ENCODE measurements around the gene DISP2. TPM values are rescaled to one million over a fixed set of nuclear protein-coding genes. Genes with fewer than 3 reads are reported as not detected.

The DISP2 gene
- total RNA-seq, 1 experiment from 2014 or later, result 2.6 TPM

GRCh38 chr15:40314723-40315276 is 43.2 kb upstream of the DISP2 start:
- no peaks in the 10 kb centered on the region for H3K36me3 ChIP-seq (ENCODE audit: insufficient read depth, low read length)
- H3K4me1 ChIP-seq (ENCODE audit: low read length), result peaks cover 9% of the 10 kb centered on the region
- no peak overlapping the region for H3K9ac ChIP-seq (ENCODE audit: low read length)
- H3K4me2 ChIP-seq (ENCODE audit: low read depth, low read length, poor library complexity, severe bottlenecking), result no peak overlapping the region
- no peak overlapping the region for H3K4me3 ChIP-seq (ENCODE audit: low read length)
- no peaks in the 10 kb centered on the region for H3K79me2 ChIP-seq (ENCODE audit: low read length)
- no peak overlapping the region for H2AFZ ChIP-seq (ENCODE audit: low read length)
- H3K9me2 ChIP-seq (replicated peaks; ENCODE audit: insufficient read depth, low read length), result no peaks in the 10 kb centered on the region
- H3K27me3 ChIP-seq (ENCODE audit: low read length), result no peaks in the 10 kb centered on the region
- H4K20me1 ChIP-seq (ENCODE audit: insufficient read depth, low read depth, low read length), result no peaks in the 10 kb centered on the region
- no peaks in the 10 kb centered on the region for H3K9me3 ChIP-seq (ENCODE audit: low read length)
- DNase-seq, result no peak
- H3K27ac ChIP-seq (ENCODE audit: low read length), result no peak overlapping the region

- H3K27me3 ChIP-seq (ENCODE audit: low read length), result no peaks in the 10 kb centered on the region
- H3K27ac ChIP-seq (ENCODE audit: low read length), result no peak overlapping the region
- H2AFZ ChIP-seq (ENCODE audit: low read length), result no peak overlapping the region
- no peaks in the 10 kb centered on the region for H3K79me2 ChIP-seq (ENCODE audit: low read length)
- no peak for DNase-seq
- H3K4me2 ChIP-seq (ENCODE audit: low read depth, low read length, poor library complexity, severe bottlenecking), result no peak overlapping the region
- H3K4me3 ChIP-seq (ENCODE audit: low read length), result no peak overlapping the region
- no peak overlapping the region for H3K9ac ChIP-seq (ENCODE audit: low read length)
- no peaks in the 10 kb centered on the region for H3K9me2 ChIP-seq (replicated peaks; ENCODE audit: insufficient read depth, low read length)
- peaks cover 16% of the 10 kb centered on the region for H3K4me1 ChIP-seq (ENCODE audit: low read length)
- H4K20me1 ChIP-seq (ENCODE audit: insufficient read depth, low read depth, low read length), result no peaks in the 10 kb centered on the region
- H3K9me3 ChIP-seq (ENCODE audit: low read length), result no peaks in the 10 kb centered on the region
- no peaks in the 10 kb centered on the region for H3K36me3 ChIP-seq (ENCODE audit: insufficient read depth, low read length)
Observed at GRCh38 chr15:40316931-40317330, 41.1 kb upstream of the DISP2 start.

GRCh38 chr15:40317580-40317979 is 40.4 kb upstream of the DISP2 start:
- Histone ChIP-seq H3K4me3 (ENCODE audit: low read length) (no peak overlapping the region), H3K9me3 (ENCODE audit: low read length) (no peaks in the 10 kb centered on the region), H3K36me3 (ENCODE audit: insufficient read depth, low read length) (no peaks in the 10 kb centered on the region), H3K9ac (ENCODE audit: low read length) (no peak overlapping the region), H3K4me2 (ENCODE audit: low read depth, low read length, poor library complexity, severe bottlenecking) (no peak overlapping the region), H2AFZ (ENCODE audit: low read length) (no peak overlapping the region), H3K79me2 (ENCODE audit: low read length) (no peaks in the 10 kb centered on the region), H4K20me1 (ENCODE audit: insufficient read depth, low read depth, low read length) (no peaks in the 10 kb centered on the region), H3K4me1 (ENCODE audit: low read length) (peaks cover 16% of the 10 kb centered on the region), H3K9me2 (replicated peaks; ENCODE audit: insufficient read depth, low read length) (no peaks in the 10 kb centered on the region), H3K27me3 (ENCODE audit: low read length) (no peaks in the 10 kb centered on the region), H3K27ac (ENCODE audit: low read length) (no peak overlapping the region)
- DNase-seq, result no peak

- DNase-seq, result no peak
- H3K4me2 ChIP-seq (ENCODE audit: low read depth, low read length, poor library complexity, severe bottlenecking), result no peak overlapping the region
- H3K27ac ChIP-seq (ENCODE audit: low read length), result no peak overlapping the region
- no peaks in the 10 kb centered on the region; the same call in 1 of the 2 replicates for H3K27me3 ChIP-seq (ENCODE audit: low read length)
- no peak overlapping the region for H2AFZ ChIP-seq (ENCODE audit: low read length)
- H3K4me3 ChIP-seq (ENCODE audit: low read length), result no peak overlapping the region
- no peaks in the 10 kb centered on the region for H3K9me3 ChIP-seq (ENCODE audit: low read length)
- no peaks in the 10 kb centered on the region for H3K36me3 ChIP-seq (ENCODE audit: insufficient read depth, low read length)
- H3K9me2 ChIP-seq (replicated peaks; ENCODE audit: insufficient read depth, low read length), result no peaks in the 10 kb centered on the region
- no peaks in the 10 kb centered on the region for H3K79me2 ChIP-seq (ENCODE audit: low read length)
- peaks cover 25% of the 10 kb centered on the region for H3K4me1 ChIP-seq (ENCODE audit: low read length)
- peaks cover 4% of the 10 kb centered on the region; the same call in 1 of the 2 replicates for H4K20me1 ChIP-seq (ENCODE audit: insufficient read depth, low read depth, low read length)
- no peak overlapping the region for H3K9ac ChIP-seq (ENCODE audit: low read length)
Observed at GRCh38 chr15:40320409-40320808, 37.6 kb upstream of the DISP2 start.

- Histone ChIP-seq H4K20me1 (ENCODE audit: insufficient read depth, low read depth, low read length) (peaks cover 4% of the 10 kb centered on the region; the same call in 1 of the 2 replicates), H3K27me3 (ENCODE audit: low read length) (no peaks in the 10 kb centered on the region; the same call in 1 of the 2 replicates), H2AFZ (ENCODE audit: low read length) (no peak overlapping the region), H3K9me3 (ENCODE audit: low read length) (no peaks in the 10 kb centered on the region), H3K9ac (ENCODE audit: low read length) (no peak overlapping the region), H3K4me2 (ENCODE audit: low read depth, low read length, poor library complexity, severe bottlenecking) (no peak overlapping the region), H3K79me2 (ENCODE audit: low read length) (no peaks in the 10 kb centered on the region), H3K27ac (ENCODE audit: low read length) (no peak overlapping the region), H3K9me2 (replicated peaks; ENCODE audit: insufficient read depth, low read length) (no peaks in the 10 kb centered on the region), H3K4me1 (ENCODE audit: low read length) (peaks cover 25% of the 10 kb centered on the region), H3K4me3 (ENCODE audit: low read length) (no peak overlapping the region), H3K36me3 (ENCODE audit: insufficient read depth, low read length) (no peaks in the 10 kb centered on the region)
- peak; percentile 90 for DNase-seq
Observed at GRCh38 chr15:40320931-40321371, 37.1 kb upstream of the DISP2 start.

- Histone ChIP-seq H3K9me2 (replicated peaks; ENCODE audit: insufficient read depth, low read length) (no peaks in the 10 kb centered on the region), H3K9ac (ENCODE audit: low read length) (no peak overlapping the region), H2AFZ (ENCODE audit: low read length) (no peak overlapping the region), H3K4me3 (ENCODE audit: low read length) (peak overlapping the region; percentile 36; the same call in 1 of the 2 replicates), H3K27ac (ENCODE audit: low read length) (no peak overlapping the region), H3K4me2 (ENCODE audit: low read depth, low read length, poor library complexity, severe bottlenecking) (peak overlapping the region; percentile 55), H3K79me2 (ENCODE audit: low read length) (no peaks in the 10 kb centered on the region), H3K9me3 (ENCODE audit: low read length) (no peaks in the 10 kb centered on the region), H3K27me3 (ENCODE audit: low read length) (no peaks in the 10 kb centered on the region; the same call in 1 of the 2 replicates), H3K4me1 (ENCODE audit: low read length) (peaks cover 25% of the 10 kb centered on the region), H4K20me1 (ENCODE audit: insufficient read depth, low read depth, low read length) (peaks cover 4% of the 10 kb centered on the region; the same call in 1 of the 2 replicates), H3K36me3 (ENCODE audit: insufficient read depth, low read length) (no peaks in the 10 kb centered on the region)
- no peak for DNase-seq
Observed at GRCh38 chr15:40322531-40323238, 35.3 kb upstream of the DISP2 start.

GRCh38 chr15:40323239-40323952 is 34.6 kb upstream of the DISP2 start, which contains the start of gene INAFM2:
INAFM2 (plus strand) TSS chr15:40323692; CDS start chr15:40324056, 364 bp downstream.
- Histone ChIP-seq H3K9me3 (ENCODE audit: low read length) (no peaks in the 10 kb centered on the region), H2AFZ (ENCODE audit: low read length) (no peak within 1 kb of the TSS), H3K4me2 (ENCODE audit: low read depth, low read length, poor library complexity, severe bottlenecking) (peak within 1 kb of the TSS; percentile 64), H3K4me1 (ENCODE audit: low read length) (peaks cover 25% of the 10 kb centered on the region), H3K27me3 (ENCODE audit: low read length) (no peaks in the 10 kb centered on the region; the same call in 1 of the 2 replicates), H3K27ac (ENCODE audit: low read length) (no peak within 1 kb of the TSS), H3K9ac (ENCODE audit: low read length) (peak within 1 kb of the TSS; percentile 67), H3K4me3 (ENCODE audit: low read length) (peak within 1 kb of the TSS; percentile 65), H4K20me1 (ENCODE audit: insufficient read depth, low read depth, low read length) (peaks cover 4% of the 10 kb centered on the region; the same call in 1 of the 2 replicates), H3K9me2 (replicated peaks; ENCODE audit: insufficient read depth, low read length) (no peaks in the 10 kb centered on the region), H3K36me3 (ENCODE audit: insufficient read depth, low read length) (no peaks in the 10 kb centered on the region), H3K79me2 (ENCODE audit: low read length) (no peaks in the 10 kb centered on the region)
- DNase-seq, result peak; percentile 98
